Stomach (tissue), 4 donors: ENCODE data around the gene RGS13.

ENCODE experiments used
- CTCF ChIP-seq, 7 experiments: fragments of 450-650 bp in 4 of 7; fragments of 200-600 bp in 3 of 7; sonication (generic) in 3 of 7; IDR thresholded peaks; one replicate each; pipeline ENCODE4 v1.5.1; 2016 to 2019; ENCODE audit warnings: antibody characterized with exemption in 7 of 7, control low read depth in 2 of 7, mild to moderate bottlenecking in 1 of 7
- EP300 ChIP-seq: sonication (generic); formaldehyde crosslinking; IDR thresholded peaks from one replicate; pipeline ENCODE4 v1.6.1; 2017; ENCODE audit warnings: antibody characterized with exemption
- POLR2A ChIP-seq, 4 donors: fragments of 450-650 bp; IDR thresholded peaks; one replicate each; pipeline ENCODE4 v1.6.1; 2016; ENCODE audit warnings: antibody characterized with exemption in 4 of 4, control low read depth in 2 of 4, mild to moderate bottlenecking in 1 of 4, moderate library complexity in 1 of 4
- POLR2AphosphoS5 ChIP-seq, 3 donors: sonication (generic); formaldehyde crosslinking; IDR thresholded peaks; one replicate each; pipeline ENCODE4 v1.6.1; 2016; ENCODE audit warnings: antibody characterized with exemption in 3 of 3

- TF ChIP-seq POLR2A (IDR thresholded peaks at IDR 0.05) (no peak), CTCF (IDR thresholded peaks at IDR 0.05) (no peak), POLR2AphosphoS5 (IDR thresholded peaks at IDR 0.05) (no peak), EP300 (no peak)
These were observed 43.4 kb upstream of the RGS13 start for GRCh38 chr1:192592517-192592916.
